Type B pancreatic cell (in vitro differentiated cells): Measurements from ENCODE around the gene RNF187. TPM values are rescaled to one million over a fixed set of nuclear protein-coding genes. Genes with fewer than 3 reads are reported as not detected.

Experiments
- DNase-seq: peaks from one replicate; pipeline ENCODE4 v3.0.0; 2021; ENCODE audit warnings: mixed read lengths; ENCODE audit not compliant: unreplicated experiment; ENCODE audit errors: extremely low spot score
- H3K27ac Mint-ChIP-seq: 2 replicates; pipeline ENCODE4 v1.8.0; 2021; ENCODE audit warnings: mild to moderate bottlenecking, mixed read lengths
- H3K27me3 Mint-ChIP-seq: 2 replicates; pipeline ENCODE4 v1.8.0; 2021; ENCODE audit warnings: mixed read lengths
- H3K36me3 Mint-ChIP-seq: 2 replicates; pipeline ENCODE4 v1.8.0; 2021; ENCODE audit warnings: mixed read lengths
- H3K4me1 Mint-ChIP-seq: one replicate; pipeline ENCODE4 v1.8.0; 2021; ENCODE audit warnings: mixed read lengths; ENCODE audit not compliant: unreplicated experiment
- H3K4me3 Mint-ChIP-seq: 2 replicates; pipeline ENCODE4 v1.8.0; 2021; ENCODE audit warnings: mild to moderate bottlenecking, mixed read lengths
- H3K9me3 Mint-ChIP-seq: 2 replicates; pipeline ENCODE4 v1.8.0; 2021; ENCODE audit warnings: mixed read lengths
- total RNA-seq: library from RNA; stranded (reverse); gene quantifications from 2 replicates; pipeline ENCODE4 v1.2.1, GENCODE V29; 2021; ENCODE audit warnings: low replicate concordance
- TF ChIP-seq, protein P1 (sequence below): fragments of 200-600 bp; sonication (generic); conservative IDR thresholded peaks from 2 replicates; pipeline ENCODE4 v1.5.0; 2021; ENCODE audit warnings: antibody characterized with exemption, mild to moderate bottlenecking

The RNF187 gene
- total RNA-seq, 1 donor from 2014 or later: 117 TPM

- Mint-ChIP-seq H3K9me3 (peaks cover 4% of the 10 kb centered on the region), H3K36me3 (peaks cover 16% of the 10 kb centered on the region), H3K27ac (no peak overlapping the region), H3K27me3 (no peaks in the 10 kb centered on the region), H3K4me3 (no peak overlapping the region), H3K4me1 (peaks cover 24% of the 10 kb centered on the region)
- DNase-seq: no peak
- TF ChIP-seq, protein P1, sequence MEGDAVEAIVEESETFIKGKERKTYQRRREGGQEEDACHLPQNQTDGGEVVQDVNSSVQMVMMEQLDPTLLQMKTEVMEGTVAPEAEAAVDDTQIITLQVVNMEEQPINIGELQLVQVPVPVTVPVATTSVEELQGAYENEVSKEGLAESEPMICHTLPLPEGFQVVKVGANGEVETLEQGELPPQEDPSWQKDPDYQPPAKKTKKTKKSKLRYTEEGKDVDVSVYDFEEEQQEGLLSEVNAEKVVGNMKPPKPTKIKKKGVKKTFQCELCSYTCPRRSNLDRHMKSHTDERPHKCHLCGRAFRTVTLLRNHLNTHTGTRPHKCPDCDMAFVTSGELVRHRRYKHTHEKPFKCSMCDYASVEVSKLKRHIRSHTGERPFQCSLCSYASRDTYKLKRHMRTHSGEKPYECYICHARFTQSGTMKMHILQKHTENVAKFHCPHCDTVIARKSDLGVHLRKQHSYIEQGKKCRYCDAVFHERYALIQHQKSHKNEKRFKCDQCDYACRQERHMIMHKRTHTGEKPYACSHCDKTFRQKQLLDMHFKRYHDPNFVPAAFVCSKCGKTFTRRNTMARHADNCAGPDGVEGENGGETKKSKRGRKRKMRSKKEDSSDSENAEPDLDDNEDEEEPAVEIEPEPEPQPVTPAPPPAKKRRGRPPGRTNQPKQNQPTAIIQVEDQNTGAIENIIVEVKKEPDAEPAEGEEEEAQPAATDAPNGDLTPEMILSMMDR: no peak
Observed at GRCh38 chr1:228452194-228453021, 34.8 kb upstream of the RNF187 start.

GRCh38 chr1:228453022-228453560 is 34.1 kb upstream of the RNF187 start:
- Mint-ChIP-seq H3K9me3 (peaks cover 4% of the 10 kb centered on the region), H3K4me3 (peak overlapping the region; percentile 34), H3K4me1 (peaks cover 24% of the 10 kb centered on the region), H3K36me3 (peaks cover 16% of the 10 kb centered on the region), H3K27ac (no peak overlapping the region), H3K27me3 (peaks cover 4% of the 10 kb centered on the region)
- DNase-seq: no peak
- TF ChIP-seq, protein P1: no peak

GRCh38 chr1:228453614-228454013 is 33.6 kb upstream of the RNF187 start:
- peaks cover 16% of the 10 kb centered on the region for H3K36me3 Mint-ChIP-seq
- peaks cover 7% of the 10 kb centered on the region for H3K27me3 Mint-ChIP-seq
- H3K9me3 Mint-ChIP-seq: no peaks in the 10 kb centered on the region
- H3K27ac Mint-ChIP-seq: no peak overlapping the region
- H3K4me1 Mint-ChIP-seq: peaks cover 27% of the 10 kb centered on the region
- no peak for DNase-seq
- TF ChIP-seq, protein P1: no peak
- peak overlapping the region; percentile 34 for H3K4me3 Mint-ChIP-seq

GRCh38 chr1:228454238-228454637 is 32.9 kb upstream of the RNF187 start:
- H3K27me3 Mint-ChIP-seq: peaks cover 8% of the 10 kb centered on the region
- H3K9me3 Mint-ChIP-seq: no peaks in the 10 kb centered on the region
- no peak for DNase-seq
- peaks cover 29% of the 10 kb centered on the region for H3K4me1 Mint-ChIP-seq
- peaks cover 16% of the 10 kb centered on the region for H3K36me3 Mint-ChIP-seq
- TF ChIP-seq, protein P1: no peak
- H3K27ac Mint-ChIP-seq: no peak overlapping the region
- H3K4me3 Mint-ChIP-seq: peak overlapping the region; percentile 46

GRCh38 chr1:228455715-228456114 is 31.5 kb upstream of the RNF187 start:
- no peak for DNase-seq
- Mint-ChIP-seq H3K9me3 (no peaks in the 10 kb centered on the region), H3K27ac (peak overlapping the region; percentile 11), H3K4me3 (peak overlapping the region; percentile 82), H3K4me1 (peaks cover 32% of the 10 kb centered on the region), H3K36me3 (peaks cover 16% of the 10 kb centered on the region), H3K27me3 (peaks cover 12% of the 10 kb centered on the region)
- TF ChIP-seq, protein P1: peak; percentile 51
